NCI-H187 treated with DMSO at 0.1 percent for 48 hours (cell line): ENCODE data around the gene CACNB3.
A peak's percentile ranks its signal among the peaks of the same experiment; 100 is the strongest.
"Not testable (repeated sequence)": the region's sequence is repeated elsewhere in the genome, so short reads cannot be mapped to it uniquely, and the experiment has no call there.

ENCODE experiments used
- DNase-seq: peaks from one replicate; lab custom pipeline; 2025; lab: John Stamatoyannopoulos, UW

Gene CACNB3

DNA sequence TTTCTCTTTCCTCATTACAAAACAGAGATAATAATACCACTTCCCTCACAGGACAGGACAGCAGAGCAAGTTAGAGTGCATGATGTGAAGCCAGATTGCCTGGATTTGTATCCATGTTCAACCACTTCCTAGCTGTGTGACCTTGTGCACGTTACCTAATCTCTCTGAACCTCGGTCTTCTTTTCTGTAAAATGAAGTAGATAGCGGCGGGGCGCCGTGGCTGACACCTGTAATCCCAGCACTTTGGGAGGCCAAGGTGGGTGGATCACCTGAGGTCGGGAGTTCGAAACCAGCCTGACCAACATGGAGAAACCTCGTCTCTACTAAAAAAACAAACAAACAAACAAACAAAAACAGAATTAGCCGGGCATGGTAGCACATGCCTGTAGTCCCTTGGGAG lies 36.6 kb downstream of the CACNB3 start:
- not testable (repeated sequence) for DNase-seq

- DNase-seq: no peak
Measured at GRCh38 chr12:48856379-48856778, 38.1 kb downstream of the CACNB3 start.

GRCh38 chr12:48857278-48857994 lies 39.1 kb downstream of the CACNB3 start:
- no peak for DNase-seq

DNA sequence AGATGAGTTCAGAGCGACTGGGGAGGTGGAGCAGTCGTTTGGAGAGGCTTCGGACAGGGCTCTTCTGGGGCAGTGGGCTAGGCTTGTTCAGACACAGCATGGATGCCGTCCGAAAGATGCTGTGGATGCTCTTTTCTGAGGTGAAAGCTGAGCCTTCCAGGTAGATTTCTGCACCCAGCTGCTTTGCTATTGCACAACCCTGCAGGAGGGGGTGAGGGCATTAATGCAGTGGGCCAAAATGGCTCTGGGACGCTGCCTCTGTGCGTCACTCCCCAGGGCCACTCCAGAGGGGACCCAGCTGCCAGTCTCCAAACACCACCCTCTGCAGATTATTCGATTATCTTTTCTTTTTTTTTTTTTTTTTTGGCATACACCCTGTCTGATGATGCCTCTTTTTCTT lies 39.7 kb downstream of the CACNB3 start:
- DNase-seq: no peak

DNA sequence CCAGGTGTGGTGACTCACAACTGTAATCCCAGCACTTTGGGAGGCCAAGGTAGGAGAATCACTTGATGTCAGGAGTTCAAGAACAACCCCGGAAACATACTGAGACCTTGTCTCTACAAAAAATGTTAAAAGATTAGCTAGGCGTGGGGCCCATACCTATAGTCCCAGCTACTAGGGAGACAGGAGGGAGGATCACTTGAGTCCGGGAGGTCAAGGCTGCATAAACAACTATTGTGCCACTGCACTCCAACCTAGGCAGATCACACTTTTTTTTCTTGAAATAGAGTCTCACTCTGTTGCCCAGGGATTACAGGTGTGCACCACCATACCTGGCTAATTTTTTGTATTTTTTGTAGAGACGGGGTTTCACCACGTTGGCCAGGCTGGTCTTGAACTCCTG lies 41.3 kb downstream of the CACNB3 start:
- DNase-seq: no peak

- DNase-seq: not testable (repeated sequence)
Measured at GRCh38 chr12:48860236-48860635, 41.9 kb downstream of the CACNB3 start.

DNA sequence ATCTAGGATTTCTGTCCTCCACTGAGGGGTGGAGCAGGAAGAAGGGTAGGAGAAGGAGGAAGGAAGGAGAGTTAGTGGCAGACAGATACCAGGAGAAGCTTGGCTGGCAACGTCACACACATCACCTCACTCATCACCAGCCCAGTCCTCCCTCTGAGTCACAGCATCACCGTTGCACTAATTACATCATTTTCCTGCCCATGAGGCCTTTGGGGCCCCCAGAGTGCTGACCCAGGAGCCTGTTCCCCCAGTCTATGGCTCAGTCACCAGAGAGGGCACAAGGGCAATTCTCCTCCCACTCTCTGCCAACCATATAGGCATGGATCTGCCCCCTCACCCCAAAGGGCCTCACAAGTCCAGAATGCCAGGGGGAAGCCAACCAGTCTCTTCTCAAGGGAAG lies 42.8 kb downstream of the CACNB3 start:
- DNase-seq: no peak

- no peak for DNase-seq
Measured at GRCh38 chr12:48862760-48863159, 44.5 kb downstream of the CACNB3 start.

DNA sequence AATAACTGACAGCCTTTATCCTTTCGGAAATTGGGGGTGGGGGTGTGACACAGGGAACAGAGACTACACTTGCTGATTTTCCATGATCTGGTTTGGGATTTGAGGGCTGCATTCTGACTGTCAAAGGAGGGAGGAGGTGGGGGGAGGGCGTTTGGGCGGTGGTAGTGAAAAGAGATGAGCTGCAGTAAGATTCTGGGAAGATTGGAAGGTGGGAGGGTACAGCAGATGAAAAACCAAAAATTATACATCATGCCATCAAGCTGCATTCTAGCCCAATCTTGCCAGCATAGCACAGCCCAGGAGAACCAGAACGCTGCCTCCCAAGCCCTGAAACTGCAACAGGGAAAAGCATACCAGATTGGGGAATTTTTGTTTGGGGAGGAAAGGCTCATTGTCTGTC lies 45.0 kb downstream of the CACNB3 start:
- DNase-seq: no peak

GRCh38 chr12:48865281-48866051 lies 47.2 kb downstream of the CACNB3 start, which contains the start of gene RND1:
TSS of gene RND1 (minus strand) at chr12:48865870. CDS start at chr12:48865767, 103 bp downstream.
- DNase-seq: peak; percentile 74

DNA sequence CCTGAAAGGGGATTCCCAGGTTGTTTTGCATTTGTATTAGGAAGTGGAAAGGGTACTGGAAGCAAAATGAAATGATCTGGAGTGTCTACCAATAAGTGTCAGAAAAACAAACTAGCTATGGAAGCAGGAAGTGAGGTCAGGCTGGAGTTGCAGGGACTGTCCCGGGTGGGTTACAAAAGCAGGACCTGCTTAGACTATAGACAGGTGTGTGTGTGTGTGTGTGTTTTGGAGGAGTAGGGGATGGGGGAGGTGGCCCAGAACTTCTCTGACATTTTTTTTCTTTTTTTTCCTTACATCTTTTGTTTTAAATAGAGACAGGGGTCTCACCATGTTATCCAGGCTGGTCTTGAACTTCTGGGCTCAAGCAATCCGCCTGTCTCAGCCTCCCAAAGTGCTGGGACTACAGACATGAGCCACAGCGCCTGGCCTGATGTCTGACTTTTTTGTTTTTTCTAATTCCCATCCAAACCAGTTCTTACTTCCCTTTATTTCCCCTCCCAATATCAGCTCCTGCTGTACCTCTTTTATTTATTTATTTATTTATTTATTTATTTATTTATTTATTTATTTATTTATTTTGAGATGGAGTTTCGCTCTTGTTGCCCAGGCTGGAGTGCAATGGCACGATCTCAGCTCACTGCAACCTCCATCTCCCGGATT lies 47.9 kb downstream of the CACNB3 start:
- no peak for DNase-seq

- no peak for DNase-seq
Measured at GRCh38 chr12:48868451-48868850, 50.2 kb downstream of the CACNB3 start.

DNA sequence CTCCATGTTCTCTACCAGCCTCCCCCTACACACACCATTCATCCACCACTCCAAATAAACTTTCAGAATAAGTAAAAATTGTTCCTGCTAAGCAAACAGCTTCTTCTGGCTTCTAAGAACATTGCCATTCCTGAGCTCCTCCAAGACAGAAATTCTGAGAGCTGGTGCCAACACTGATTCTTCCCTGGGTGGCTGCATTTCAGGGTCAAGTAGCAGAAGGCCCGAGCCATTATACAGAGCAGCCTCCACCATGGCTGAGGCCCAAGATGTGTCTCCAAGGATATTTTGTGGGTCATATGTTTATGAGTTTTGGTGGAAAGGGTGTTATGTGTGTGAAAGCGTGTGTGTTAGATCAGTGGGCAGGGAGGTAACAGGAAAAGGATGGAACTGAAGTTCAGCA lies 50.9 kb downstream of the CACNB3 start:
- no peak for DNase-seq

DNA sequence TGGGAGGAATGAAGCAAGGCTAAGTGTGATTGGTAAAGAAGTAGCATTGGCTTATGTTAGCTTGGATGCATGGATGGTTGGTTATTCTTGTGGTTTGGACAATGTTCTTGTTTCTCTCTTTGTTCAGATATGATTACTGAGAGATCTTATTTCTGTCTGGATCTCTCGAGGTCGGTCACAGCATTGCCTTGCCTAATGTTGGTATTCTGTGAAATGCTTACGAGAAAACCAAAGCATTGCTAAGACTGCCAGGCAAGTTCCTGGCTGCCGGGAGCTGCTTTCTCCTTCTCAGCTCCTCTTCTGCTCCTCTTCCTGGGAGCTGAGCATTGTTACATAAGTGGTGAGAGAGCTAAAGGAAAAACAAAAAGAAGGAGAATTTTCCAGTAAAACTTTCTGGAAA lies 54.8 kb downstream of the CACNB3 start:
- DNase-seq: no peak

GRCh38 chr12:48873534-48873933 lies 55.2 kb downstream of the CACNB3 start:
- not testable (repeated sequence) for DNase-seq

- no peak for DNase-seq
Measured at GRCh38 chr12:48875944-48876515, 57.7 kb downstream of the CACNB3 start.
